OCI-LY1 (cell line): Measurements from ENCODE around the gene ITGA2.

ENCODE experiments used
- CTCF ChIP-seq: fragments of 200-600 bp; sonication (generic), shearing (Covaris generic); IDR thresholded peaks from 2 replicates; pipeline ENCODE4 v1.5.1; 2017; ENCODE audit warnings: mild to moderate bottlenecking, antibody characterized with exemption, low read length, moderate library complexity, mixed read lengths
- EZH2 ChIP-seq: fragments of 200-600 bp; sonication (generic), shearing (Covaris generic); IDR thresholded peaks from 2 replicates; pipeline ENCODE4 v1.8.0; 2017; ENCODE audit warnings: borderline replicate concordance, mixed run types, mild to moderate bottlenecking, antibody characterized with exemption, low read length, moderate library complexity, mixed read lengths

GRCh38 chr5:52985306-52985705, 3.8 kb upstream of the ITGA2 start:
- TF ChIP-seq CTCF (no peak), EZH2 (no peak)
